RWPE2 (cell line): ENCODE measurements around the gene GRIPAP1.
A peak's percentile ranks its signal among the peaks of the same experiment; 100 is the strongest.

Source experiments
- ATAC-seq: fragments of 200-7000 bp; cut with Tn5 transposase; 3 replicates; pipeline ENCODE4 v1.9.1; 2021; ENCODE audit warnings: low read depth
- DNase-seq: peaks from one replicate; pipeline ENCODE4 v3.0.0-alpha.2; 2020; ENCODE audit warnings: low spot score
- H3K27ac ChIP-seq: fragments of 450-650 bp; 2 replicates; pipeline ENCODE4 v1.5.1; 2017; ENCODE audit warnings: mild to moderate bottlenecking; ENCODE audit not compliant: poor library complexity, severe bottlenecking
- H3K27me3 ChIP-seq: fragments of 250-450 bp; sonication (Bioruptor Pico); 2 replicates; pipeline ENCODE4 v1.5.1; 2021; ENCODE audit warnings: mild to moderate bottlenecking, moderate library complexity; ENCODE audit not compliant: insufficient read depth, poor library complexity, severe bottlenecking
- H3K36me3 ChIP-seq: fragments of 250-450 bp; sonication (Bioruptor Pico); 2 replicates; pipeline ENCODE4 v1.5.1; 2020; ENCODE audit warnings: low read depth, mild to moderate bottlenecking, moderate library complexity
- H3K4me1 ChIP-seq: fragments of 250-450 bp; sonication (Bioruptor Pico); 2 replicates; pipeline ENCODE4 v1.5.1; 2021; ENCODE audit warnings: mild to moderate bottlenecking, moderate library complexity; ENCODE audit not compliant: insufficient read depth, poor library complexity, severe bottlenecking
- H3K4me3 ChIP-seq: fragments of 250-450 bp; sonication (Bioruptor Pico); 2 replicates; pipeline ENCODE4 v1.5.1; 2021; ENCODE audit warnings: mild to moderate bottlenecking, moderate library complexity; ENCODE audit not compliant: severe bottlenecking
- H3K9me3 ChIP-seq: fragments of 250-450 bp; sonication (Bioruptor Pico); 2 replicates; pipeline ENCODE4 v1.5.1; 2021; ENCODE audit warnings: mild to moderate bottlenecking, moderate library complexity; ENCODE audit not compliant: severe bottlenecking
- CTCF ChIP-seq: fragments of 450-650 bp; IDR thresholded peaks from one replicate; pipeline ENCODE4 v1.5.1; 2017; ENCODE audit warnings: mild to moderate bottlenecking, moderate library complexity; ENCODE audit not compliant: poor library complexity, severe bottlenecking

GRIPAP1 gene

GRCh38 chrX:48975041-48975440 lies 27.0 kb downstream of the GRIPAP1 start:
- TF ChIP-seq CTCF = no peak
- ATAC-seq (no peak), DNase-seq (no peak)
- Histone ChIP-seq H3K36me3 (peaks cover 5% of the 10 kb centered on the region; the same call in 1 of the 2 replicates), H3K9me3 (no peaks in the 10 kb centered on the region), H3K27ac (no peak overlapping the region), H3K4me1 (no peaks in the 10 kb centered on the region), H3K27me3 (no peaks in the 10 kb centered on the region), H3K4me3 (no peak overlapping the region)

- DNase-seq = no peak
- TF ChIP-seq CTCF = no peak
- Histone ChIP-seq H3K4me3 (no peak overlapping the region), H3K27me3 (no peaks in the 10 kb centered on the region), H3K36me3 (peaks cover under 1% of the 10 kb centered on the region; the same call in 1 of the 2 replicates), H3K9me3 (no peaks in the 10 kb centered on the region), H3K27ac (no peak overlapping the region), H3K4me1 (no peaks in the 10 kb centered on the region)
- no peak for ATAC-seq
These were observed 27.5 kb downstream of the GRIPAP1 start for GRCh38 chrX:48974574-48974973.

- Histone ChIP-seq H3K9me3 (no peaks in the 10 kb centered on the region), H3K4me1 (no peaks in the 10 kb centered on the region), H3K4me3 (no peak overlapping the region), H3K27me3 (no peaks in the 10 kb centered on the region), H3K36me3 (no peaks in the 10 kb centered on the region), H3K27ac (no peak overlapping the region)
- ATAC-seq = no peak
- DNase-seq = no peak
- no peak for TF ChIP-seq CTCF
These were observed 28.0 kb downstream of the GRIPAP1 start for GRCh38 chrX:48974033-48974432.

- Histone ChIP-seq H3K27me3 (no peaks in the 10 kb centered on the region), H3K27ac (no peak overlapping the region), H3K36me3 (no peaks in the 10 kb centered on the region), H3K9me3 (no peaks in the 10 kb centered on the region), H3K4me3 (peak overlapping the region; percentile 8), H3K4me1 (no peaks in the 10 kb centered on the region)
- TF ChIP-seq CTCF = peak; percentile 57
- ATAC-seq (peak; percentile 50; the same call in 2 of the 3 replicates), DNase-seq (no peak)
These were observed 29.6 kb downstream of the GRIPAP1 start for GRCh38 chrX:48972220-48973164.
